ENCODE data around the gene AGK. TPM values are rescaled to one million over a fixed set of nuclear protein-coding genes. Genes with fewer than 3 reads are reported as not detected.
A peak's percentile ranks its signal among the peaks of the same experiment; 100 is the strongest.

The AGK gene
- total and polyA plus RNA-seq, 7 donors: 7.8 to 21.3 (median 15.5) TPM

- 81 to 83% methylated on average over 10 of the region's 10 CpGs for WGBS, 2 donors
- Histone ChIP-seq H3K9me3 (no peaks in the 10 kb centered on the region), H3K27me3 (no peaks in the 10 kb centered on the region), H3K4me1 (peaks cover 0 to 15% (median 12%) of the 10 kb centered on the region in 4 donors), H3K36me3 (no peaks in the 10 kb centered on the region), H3K4me3 (no peak overlapping the region), H3K27ac (no peak overlapping the region)
- intact Hi-C loops (cut with DNase I): no loop called here
- TF ChIP-seq POLR2A (IDR thresholded peaks at IDR 0.05) (no peak), POLR2AphosphoS5 (IDR thresholded peaks at IDR 0.05) (no peak), EP300 (IDR thresholded peaks at IDR 0.05) (no peak)
- TF ChIP-seq, protein P1, sequence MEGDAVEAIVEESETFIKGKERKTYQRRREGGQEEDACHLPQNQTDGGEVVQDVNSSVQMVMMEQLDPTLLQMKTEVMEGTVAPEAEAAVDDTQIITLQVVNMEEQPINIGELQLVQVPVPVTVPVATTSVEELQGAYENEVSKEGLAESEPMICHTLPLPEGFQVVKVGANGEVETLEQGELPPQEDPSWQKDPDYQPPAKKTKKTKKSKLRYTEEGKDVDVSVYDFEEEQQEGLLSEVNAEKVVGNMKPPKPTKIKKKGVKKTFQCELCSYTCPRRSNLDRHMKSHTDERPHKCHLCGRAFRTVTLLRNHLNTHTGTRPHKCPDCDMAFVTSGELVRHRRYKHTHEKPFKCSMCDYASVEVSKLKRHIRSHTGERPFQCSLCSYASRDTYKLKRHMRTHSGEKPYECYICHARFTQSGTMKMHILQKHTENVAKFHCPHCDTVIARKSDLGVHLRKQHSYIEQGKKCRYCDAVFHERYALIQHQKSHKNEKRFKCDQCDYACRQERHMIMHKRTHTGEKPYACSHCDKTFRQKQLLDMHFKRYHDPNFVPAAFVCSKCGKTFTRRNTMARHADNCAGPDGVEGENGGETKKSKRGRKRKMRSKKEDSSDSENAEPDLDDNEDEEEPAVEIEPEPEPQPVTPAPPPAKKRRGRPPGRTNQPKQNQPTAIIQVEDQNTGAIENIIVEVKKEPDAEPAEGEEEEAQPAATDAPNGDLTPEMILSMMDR (IDR thresholded peaks at IDR 0.05): no peak
- DNase-seq: no peak
Measured at GRCh38 chr7:141697211-141697871, 146.1 kb downstream of the AGK start.

DNA sequence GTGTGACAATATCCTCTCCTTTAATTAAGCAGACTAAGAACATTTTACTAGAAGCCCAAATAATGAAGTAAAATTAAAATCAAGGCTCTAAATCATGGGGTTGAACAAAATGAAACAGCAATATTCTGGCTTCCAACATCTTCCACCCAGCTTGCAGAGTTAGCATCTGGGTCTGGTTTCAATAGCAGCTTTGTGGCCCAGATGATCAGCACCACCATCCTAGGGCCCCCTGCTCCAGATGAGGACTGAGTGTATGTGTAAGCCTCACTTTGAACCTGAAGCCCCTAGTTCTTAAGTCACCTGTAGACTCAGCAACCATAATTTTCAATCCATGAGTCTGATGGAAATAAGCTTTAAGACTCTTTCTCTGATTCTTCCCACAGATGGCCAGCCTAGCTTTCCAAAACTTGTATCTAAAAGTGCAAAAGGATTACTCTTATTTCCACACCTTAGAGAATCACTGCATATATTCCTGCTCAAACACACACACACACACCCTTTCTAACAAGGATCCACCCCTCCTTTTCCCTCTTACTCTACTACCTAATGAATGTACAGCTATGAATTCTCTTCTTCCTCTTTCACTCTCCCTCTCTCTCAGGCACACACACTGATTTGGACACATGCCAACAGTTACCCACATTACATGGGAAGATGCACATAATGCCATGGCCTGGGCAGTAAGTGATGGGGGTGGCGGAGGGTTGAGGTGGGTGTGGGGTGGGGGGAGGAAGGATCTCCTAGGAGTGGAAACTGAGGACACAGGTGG is 147.2 kb downstream of the AGK start:
- DNase-seq: no peak
- TF ChIP-seq POLR2AphosphoS5 (IDR thresholded peaks at IDR 0.05): no peak
- TF ChIP-seq, protein P1 (IDR thresholded peaks at IDR 0.05): no peak
- H3K9me3 ChIP-seq: no peaks in the 10 kb centered on the region
- no peaks in the 10 kb centered on the region for H3K36me3 ChIP-seq
- no peaks in the 10 kb centered on the region for H3K27me3 ChIP-seq
- intact Hi-C loops (cut with DNase I): loop anchor here (2.0 kb wide), 1 partner anchor 40 kb away; the partner anchor contains the start of gene SSBP1
- H3K4me1 ChIP-seq: peaks cover 0 to 22% (median 19%) of the 10 kb centered on the region in 4 donors
- no peak overlapping the region for H3K4me3 ChIP-seq
- 72 to 91% methylated on average over 1 of the region's 1 CpG for WGBS, 2 donors
- H3K27ac ChIP-seq: no peak overlapping the region

DNA sequence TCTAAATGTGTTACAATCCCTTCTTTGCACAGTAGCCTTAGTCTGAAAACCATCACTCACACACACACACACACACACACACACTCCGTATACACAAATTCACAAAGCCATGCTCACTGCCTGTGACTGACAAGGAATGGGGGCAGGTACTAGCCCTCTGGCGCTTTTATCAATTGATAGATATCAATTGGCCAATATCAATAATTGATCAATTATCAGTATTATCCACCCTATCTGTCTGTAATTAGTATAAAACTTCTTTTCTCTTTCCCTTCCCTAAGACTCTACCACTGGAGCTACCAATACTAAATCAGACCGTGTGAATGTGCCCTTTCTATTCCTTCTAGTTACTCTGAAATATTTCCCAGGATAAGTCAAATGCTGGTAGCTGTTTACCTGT is 148.7 kb downstream of the AGK start:
- Histone ChIP-seq H3K36me3 (no peaks in the 10 kb centered on the region), H3K9me3 (no peaks in the 10 kb centered on the region), H3K4me1 (peaks cover 0 to 22% (median 19%) of the 10 kb centered on the region in 4 donors), H3K27ac (no peak overlapping the region), H3K27me3 (no peaks in the 10 kb centered on the region), H3K4me3 (no peak overlapping the region)
- 74 to 82% methylated on average over 3 of the region's 3 CpGs for WGBS, 2 donors
- DNase-seq: no peak
- intact Hi-C loops (cut with DNase I): loop anchor here (2.0 to 5.0 kb wide), 2 partner anchors 39 to 43 kb away; partner anchors contain the start of gene SSBP1
- no peak for TF ChIP-seq POLR2A (IDR thresholded peaks at IDR 0.05)
- TF ChIP-seq EP300 (IDR thresholded peaks at IDR 0.05): no peak
- no peak for TF ChIP-seq POLR2AphosphoS5 (IDR thresholded peaks at IDR 0.05)
- TF ChIP-seq, protein P1 (IDR thresholded peaks at IDR 0.05): no peak

DNA sequence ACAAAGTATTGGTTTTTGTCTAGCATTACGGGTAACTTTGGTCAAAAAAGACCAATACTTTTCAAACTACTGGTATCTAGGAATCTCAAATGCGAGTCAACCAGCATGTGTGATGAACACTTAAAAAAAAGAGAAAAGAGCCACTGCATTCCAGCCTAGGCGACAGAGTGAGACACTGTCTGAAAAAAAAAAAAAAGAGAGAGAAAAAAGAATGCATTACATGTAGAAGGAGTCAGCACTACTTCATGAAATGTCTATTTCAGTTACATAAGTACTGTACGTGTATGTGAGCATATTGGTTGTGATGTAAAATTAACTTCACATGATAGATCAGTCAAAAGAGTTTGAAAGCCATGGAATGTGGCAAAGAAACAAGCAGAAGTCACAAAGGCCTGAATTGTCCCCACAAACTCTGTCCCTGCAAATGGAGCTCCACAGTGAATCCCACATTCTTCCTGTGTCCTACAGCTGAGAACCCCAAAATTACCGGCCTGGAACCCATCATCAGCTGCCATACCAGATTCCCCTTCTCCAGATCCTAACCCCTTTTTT is 149.2 kb downstream of the AGK start:
- Histone ChIP-seq H3K27ac (peak overlapping the region; percentile 81 to 90 (median 84)), H3K36me3 (no peaks in the 10 kb centered on the region), H3K27me3 (no peaks in the 10 kb centered on the region), H3K4me3 (peak overlapping the region in 2 of 4 donors; percentile 94 to 99), H3K4me1 (peaks cover 0 to 22% (median 19%) of the 10 kb centered on the region in 4 donors), H3K9me3 (no peaks in the 10 kb centered on the region)
- TF ChIP-seq, protein P1 (IDR thresholded peaks at IDR 0.05): no peak
- no peak for TF ChIP-seq EP300 (IDR thresholded peaks at IDR 0.05)
- no peak for TF ChIP-seq POLR2AphosphoS5 (IDR thresholded peaks at IDR 0.05)
- no peak for TF ChIP-seq POLR2A (IDR thresholded peaks at IDR 0.05)
- no peak for DNase-seq
- intact Hi-C loops (cut with DNase I): loop anchor here (5.0 kb wide), 1 partner anchor 43 kb away; no protein-coding TSS in a partner anchor
- WGBS, 2 donors: 64 to 75% methylated on average over 5 of the region's 5 CpGs
